ENCODE data around the gene NTN5. TPM values are rescaled to one million over a fixed set of nuclear protein-coding genes. Genes with fewer than 3 reads are reported as not detected.
A peak's percentile ranks its signal among the peaks of the same experiment; 100 is the strongest.

NTN5 gene
- total RNA-seq, 1 experiment from 2014 or later, result 0.55 TPM

DNA sequence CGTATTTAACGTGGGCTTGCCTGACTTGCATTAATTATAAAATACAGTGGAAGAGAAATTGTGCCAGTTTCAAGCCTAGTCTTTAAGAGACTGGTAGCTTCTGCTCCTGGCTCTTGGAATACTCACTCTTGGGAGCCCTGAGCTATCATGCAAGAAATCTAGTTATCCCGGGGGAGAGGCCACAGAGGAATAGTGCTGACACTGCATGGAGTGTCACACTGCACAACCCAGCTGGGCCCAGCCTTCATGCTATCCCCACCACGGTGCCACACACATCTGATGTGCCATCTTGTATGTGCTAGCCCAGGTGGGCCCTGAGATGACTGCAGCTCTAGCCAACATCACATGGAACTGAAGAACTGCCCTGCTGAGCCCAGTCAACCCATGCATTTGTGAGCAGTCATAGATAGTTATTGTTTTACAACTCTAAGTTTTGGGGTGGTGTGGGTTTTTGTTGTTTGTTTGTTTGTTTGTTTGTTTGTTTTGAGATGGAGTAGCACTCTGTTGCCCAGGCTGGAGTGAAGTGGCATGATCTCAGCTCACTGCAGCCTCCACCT, 38.4 kb upstream of the NTN5 start:
- Histone ChIP-seq H2BK120ac (ENCODE audit: low read depth, low read length, poor library complexity, severe bottlenecking) (no peak overlapping the region), H3K4me1 (ENCODE audit: insufficient read depth, low read length) (no peaks in the 10 kb centered on the region; the same call in 1 of the 2 replicates), H3K23ac (ENCODE audit: insufficient read length, low read depth, low read length) (no peak overlapping the region), H2BK20ac (ENCODE audit: low read depth, low read length, poor library complexity, severe bottlenecking) (no peak overlapping the region), H4K20me1 (ENCODE audit: control insufficient read depth, insufficient read depth, insufficient read length) (no peaks in the 10 kb centered on the region), H4K5ac (ENCODE audit: insufficient read length, low read depth, low read length) (no peak overlapping the region), H2BK15ac (ENCODE audit: low read depth, low read length) (no peak overlapping the region), H3K23me2 (ENCODE audit: insufficient read length, low read depth, low read length, poor library complexity, severe bottlenecking) (peaks cover 5% of the 10 kb centered on the region), H3K18ac (ENCODE audit: insufficient read length, low read depth, low read length) (no peak overlapping the region), H3T11ph (ENCODE audit: low read length) (no peak overlapping the region), H3K79me1 (ENCODE audit: insufficient read depth, low read depth, low read length, poor library complexity, severe bottlenecking) (no peaks in the 10 kb centered on the region), H3K79me2 (ENCODE audit: insufficient read depth, low read length) (no peaks in the 10 kb centered on the region), H2BK5ac (ENCODE audit: insufficient read length, low read length) (no peak overlapping the region), H3K27ac (ENCODE audit: insufficient read length, low read depth, low read length) (no peak overlapping the region), H3K9ac (ENCODE audit: extremely low read depth, insufficient read length, low read length) (no peak overlapping the region), H2AFZ (ENCODE audit: low read length) (no peak overlapping the region), H3K27me3 (ENCODE audit: insufficient read depth, low read length) (no peaks in the 10 kb centered on the region), H4K8ac (replicated peaks; ENCODE audit: insufficient read length, low read depth, low read length) (no peak overlapping the region), H2BK12ac (ENCODE audit: insufficient read length, low read depth, low read length) (no peak overlapping the region), H3K4ac (ENCODE audit: low read depth, low read length) (no peak overlapping the region), H2AK5ac (ENCODE audit: insufficient read length, low read length) (no peak overlapping the region), H3K4me2 (ENCODE audit: insufficient read depth, insufficient read length, low read length) (no peak overlapping the region), H3K56ac (ENCODE audit: insufficient read length, low read depth, low read length) (no peak overlapping the region), H4K91ac (ENCODE audit: insufficient read length, low read depth, low read length) (no peak overlapping the region), H3K14ac (ENCODE audit: insufficient read depth, low read length) (no peak overlapping the region), H3K9me3 (ENCODE audit: control insufficient read depth, low read depth, low read length) (no peaks in the 10 kb centered on the region)
- Mint-ChIP-seq H3K36me3 (ENCODE audit: insufficient read depth in 1 of 3, low read depth in 3 of 3) (peaks cover 11 to 12% (median 12%) of the 10 kb centered on the region in 3 experiments; a peak in 6 of 7 replicates), H3K4me3 (peak overlapping the region in 1 of 2 experiments; percentile 35; a peak in 2 of 5 replicates), H3K27ac (peak overlapping the region in 1 of 3 experiments; percentile 27; a peak in 2 of 7 replicates), H3K9me3 (peaks cover 7 to 8% of the 10 kb centered on the region in 2 experiments; a peak in 4 of 5 replicates), H3K4me1 (peaks cover 23 to 33% of the 10 kb centered on the region in 2 experiments), H3K27me3 (ENCODE audit: low read depth) (peaks cover 4% of the 10 kb centered on the region)
- no CpG with 5 or more reads among the region's 4 CpGs for WGBS (ENCODE audit: extremely low coverage, insufficient read length, low lambda C conversion rate)
- DNase-seq, result no peak
- TF ChIP-seq, protein P1, sequence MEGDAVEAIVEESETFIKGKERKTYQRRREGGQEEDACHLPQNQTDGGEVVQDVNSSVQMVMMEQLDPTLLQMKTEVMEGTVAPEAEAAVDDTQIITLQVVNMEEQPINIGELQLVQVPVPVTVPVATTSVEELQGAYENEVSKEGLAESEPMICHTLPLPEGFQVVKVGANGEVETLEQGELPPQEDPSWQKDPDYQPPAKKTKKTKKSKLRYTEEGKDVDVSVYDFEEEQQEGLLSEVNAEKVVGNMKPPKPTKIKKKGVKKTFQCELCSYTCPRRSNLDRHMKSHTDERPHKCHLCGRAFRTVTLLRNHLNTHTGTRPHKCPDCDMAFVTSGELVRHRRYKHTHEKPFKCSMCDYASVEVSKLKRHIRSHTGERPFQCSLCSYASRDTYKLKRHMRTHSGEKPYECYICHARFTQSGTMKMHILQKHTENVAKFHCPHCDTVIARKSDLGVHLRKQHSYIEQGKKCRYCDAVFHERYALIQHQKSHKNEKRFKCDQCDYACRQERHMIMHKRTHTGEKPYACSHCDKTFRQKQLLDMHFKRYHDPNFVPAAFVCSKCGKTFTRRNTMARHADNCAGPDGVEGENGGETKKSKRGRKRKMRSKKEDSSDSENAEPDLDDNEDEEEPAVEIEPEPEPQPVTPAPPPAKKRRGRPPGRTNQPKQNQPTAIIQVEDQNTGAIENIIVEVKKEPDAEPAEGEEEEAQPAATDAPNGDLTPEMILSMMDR (conservative IDR thresholded peaks at IDR 0.05), result no peak
